Measurements from ENCODE around the gene MED17. TPM values are rescaled to one million over a fixed set of nuclear protein-coding genes. Genes with fewer than 3 reads are reported as not detected.

Gene MED17
- total RNA-seq, result 10 to 100 TPM; 52.7 to 54.9 (median 54.8) TPM

GRCh38 chr11:93784145-93784934 is at the start of gene MED17:
MED17 (plus strand) TSS chr11:93784282; CDS start chr11:93784514, 232 bp downstream.
- ATAC-seq (peak; percentile 96 to 97), DNase-seq (peak; percentile 82)
- Mint-ChIP-seq H3K9me3 (no peaks in the 10 kb centered on the region), H3K27me3 (ENCODE audit: low read depth) (no peaks in the 10 kb centered on the region), H3K4me1 (ENCODE audit: low read depth) (peaks cover 42% of the 10 kb centered on the region), H3K36me3 (ENCODE audit: insufficient read depth) (peaks cover 17% of the 10 kb centered on the region), H3K4me3 (peak within 1 kb of the TSS; percentile 99)

- no peaks in the 10 kb centered on the region for H3K9me3 Mint-ChIP-seq
- H3K36me3 Mint-ChIP-seq (ENCODE audit: insufficient read depth), result peaks cover 77% of the 10 kb centered on the region
- H3K27me3 Mint-ChIP-seq (ENCODE audit: low read depth), result no peaks in the 10 kb centered on the region
- ATAC-seq (no peak), DNase-seq (no peak)
- peak overlapping the region; percentile 100 for H3K4me3 Mint-ChIP-seq
- H3K4me1 Mint-ChIP-seq (ENCODE audit: low read depth), result peaks cover 57% of the 10 kb centered on the region
Observed at GRCh38 chr11:93734427-93735222, 49.5 kb upstream of the MED17 start.

GRCh38 chr11:93735627-93736026 is 48.5 kb upstream of the MED17 start:
- DNase-seq, result no peak
- peak overlapping the region; percentile 100 for H3K4me3 Mint-ChIP-seq
- no peaks in the 10 kb centered on the region for H3K27me3 Mint-ChIP-seq (ENCODE audit: low read depth)
- peaks cover 57% of the 10 kb centered on the region for H3K4me1 Mint-ChIP-seq (ENCODE audit: low read depth)
- H3K36me3 Mint-ChIP-seq (ENCODE audit: insufficient read depth), result peaks cover 79% of the 10 kb centered on the region
- H3K9me3 Mint-ChIP-seq, result no peaks in the 10 kb centered on the region
- no peak for ATAC-seq

GRCh38 chr11:93736129-93736528 is 48.0 kb upstream of the MED17 start:
- H3K4me1 Mint-ChIP-seq (ENCODE audit: low read depth), result peaks cover 57% of the 10 kb centered on the region
- ATAC-seq (no peak), DNase-seq (no peak)
- peak overlapping the region; percentile 100 for H3K4me3 Mint-ChIP-seq
- no peaks in the 10 kb centered on the region for H3K27me3 Mint-ChIP-seq (ENCODE audit: low read depth)
- H3K9me3 Mint-ChIP-seq, result no peaks in the 10 kb centered on the region
- peaks cover 81% of the 10 kb centered on the region for H3K36me3 Mint-ChIP-seq (ENCODE audit: insufficient read depth)

- Mint-ChIP-seq H3K9me3 (no peaks in the 10 kb centered on the region), H3K27me3 (ENCODE audit: low read depth) (no peaks in the 10 kb centered on the region), H3K36me3 (ENCODE audit: insufficient read depth) (peaks cover 69% of the 10 kb centered on the region), H3K4me1 (ENCODE audit: low read depth) (peaks cover 57% of the 10 kb centered on the region), H3K4me3 (peak overlapping the region; percentile 100)
- peak in 1 of 2 donors; percentile 17 for ATAC-seq
- no peak for DNase-seq
Observed at GRCh38 chr11:93737904-93738612, 46.0 kb upstream of the MED17 start.

GRCh38 chr11:93738647-93739081 is 45.4 kb upstream of the MED17 start:
- H3K27me3 Mint-ChIP-seq (ENCODE audit: low read depth), result no peaks in the 10 kb centered on the region
- peak overlapping the region; percentile 100 for H3K4me3 Mint-ChIP-seq
- no peaks in the 10 kb centered on the region for H3K9me3 Mint-ChIP-seq
- peaks cover 55% of the 10 kb centered on the region for H3K4me1 Mint-ChIP-seq (ENCODE audit: low read depth)
- peaks cover 65% of the 10 kb centered on the region for H3K36me3 Mint-ChIP-seq (ENCODE audit: insufficient read depth)
- ATAC-seq, result no peak
- no peak for DNase-seq

- peaks cover 49% of the 10 kb centered on the region for H3K4me1 Mint-ChIP-seq (ENCODE audit: low read depth)
- H3K9me3 Mint-ChIP-seq, result no peaks in the 10 kb centered on the region
- DNase-seq (peak; percentile 13), ATAC-seq (no peak)
- H3K4me3 Mint-ChIP-seq, result peak overlapping the region; percentile 100
- H3K36me3 Mint-ChIP-seq (ENCODE audit: insufficient read depth), result peaks cover 54% of the 10 kb centered on the region
- H3K27me3 Mint-ChIP-seq (ENCODE audit: low read depth), result no peaks in the 10 kb centered on the region
Observed at GRCh38 chr11:93740031-93740729, 43.9 kb upstream of the MED17 start.

GRCh38 chr11:93740730-93741093 is 43.4 kb upstream of the MED17 start:
- H3K27me3 Mint-ChIP-seq (ENCODE audit: low read depth), result no peaks in the 10 kb centered on the region
- DNase-seq (peak; percentile 56), ATAC-seq (peak; percentile 52 to 57)
- H3K4me1 Mint-ChIP-seq (ENCODE audit: low read depth), result peaks cover 46% of the 10 kb centered on the region
- peak overlapping the region; percentile 100 for H3K4me3 Mint-ChIP-seq
- peaks cover 53% of the 10 kb centered on the region for H3K36me3 Mint-ChIP-seq (ENCODE audit: insufficient read depth)
- H3K9me3 Mint-ChIP-seq, result no peaks in the 10 kb centered on the region

GRCh38 chr11:93741094-93741881 is 42.8 kb upstream of the MED17 start, which contains the start of the genes C11orf54 and TAF1D:
C11orf54 (plus strand) TSS chr11:93741672; CDS start chr11:93747394, 5,722 bp downstream.
TAF1D (minus strand) TSS chr11:93741495; CDS start chr11:93739304, 2,191 bp downstream.
- DNase-seq (peak; percentile 95), ATAC-seq (peak; percentile 82 to 83)
- Mint-ChIP-seq H3K9me3 (no peaks in the 10 kb centered on the region), H3K4me1 (ENCODE audit: low read depth) (peaks cover 40% of the 10 kb centered on the region), H3K4me3 (peak within 1 kb of the TSS; percentile 100), H3K36me3 (ENCODE audit: insufficient read depth) (peaks cover 47% of the 10 kb centered on the region), H3K27me3 (ENCODE audit: low read depth) (no peaks in the 10 kb centered on the region)

GRCh38 chr11:93741882-93742226 is 42.2 kb upstream of the MED17 start:
- Mint-ChIP-seq H3K27me3 (ENCODE audit: low read depth) (no peaks in the 10 kb centered on the region), H3K9me3 (no peaks in the 10 kb centered on the region), H3K4me1 (ENCODE audit: low read depth) (peaks cover 37% of the 10 kb centered on the region), H3K36me3 (ENCODE audit: insufficient read depth) (peaks cover 42% of the 10 kb centered on the region), H3K4me3 (peak overlapping the region; percentile 100)
- ATAC-seq (peak; percentile 5), DNase-seq (no peak)

GRCh38 chr11:93743291-93743690 is 40.8 kb upstream of the MED17 start:
- no peak for ATAC-seq
- H3K4me1 Mint-ChIP-seq (ENCODE audit: low read depth), result peaks cover 24% of the 10 kb centered on the region
- DNase-seq, result no peak
- peaks cover 32% of the 10 kb centered on the region for H3K36me3 Mint-ChIP-seq (ENCODE audit: insufficient read depth)
- H3K4me3 Mint-ChIP-seq, result peak overlapping the region; percentile 66
- no peaks in the 10 kb centered on the region for H3K9me3 Mint-ChIP-seq
- no peaks in the 10 kb centered on the region for H3K27me3 Mint-ChIP-seq (ENCODE audit: low read depth)

- Mint-ChIP-seq H3K27me3 (ENCODE audit: low read depth) (no peaks in the 10 kb centered on the region), H3K4me1 (ENCODE audit: low read depth) (peaks cover 13% of the 10 kb centered on the region), H3K9me3 (no peaks in the 10 kb centered on the region), H3K36me3 (ENCODE audit: insufficient read depth) (peaks cover 18% of the 10 kb centered on the region), H3K4me3 (no peak overlapping the region)
- no peak for DNase-seq
- ATAC-seq, result no peak
Observed at GRCh38 chr11:93744669-93745004, 39.4 kb upstream of the MED17 start.

Measured in activated T-cell treated with anti-CD3 and anti-CD28 coated beads, Interleukin-2, amount 50 U/mL, for 4 hours (primary cell).